ENCODE measurements around the gene VWC2L. TPM values are rescaled to one million over a fixed set of nuclear protein-coding genes. Genes with fewer than 3 reads are reported as not detected.

Gene VWC2L
- not detected in 2 replicates for total RNA-seq
- total RNA-seq (2013): not detected
- polyA plus RNA-seq: not detected in 2 replicates
- not detected in 2 replicates for polyA minus RNA-seq

- Histone ChIP-seq H3K36me3 (replicated peaks in 1 of 2; ENCODE audit: control extremely low read depth in 1 of 2, control insufficient read depth in 1 of 2, extremely low read depth in 1 of 2, insufficient read depth in 2 of 2, low read length in 1 of 2) (no peaks in the 10 kb centered on the region), H4K20me1 (ENCODE audit: control insufficient read depth, insufficient read depth, low read length, poor library complexity, severe bottlenecking) (no peaks in the 10 kb centered on the region), H3K4me3 (ENCODE audit: control extremely low read depth in 1 of 5, extremely low read depth in 1 of 5, insufficient read depth in 1 of 5, low read depth in 2 of 5, low read length in 4 of 5) (no peak within 1 kb of the TSS), H3K9me3 (ENCODE audit: control extremely low read depth in 1 of 3, control insufficient read depth in 2 of 3, insufficient read depth in 1 of 3, low read length in 2 of 3) (no peaks in the 10 kb centered on the region), H3K27me3 (replicated peaks in 1 of 4; ENCODE audit: control extremely low read depth in 1 of 4, control insufficient read depth in 3 of 4, insufficient read depth in 4 of 4, low read length in 3 of 4) (no peaks in the 10 kb centered on the region), H3K4me2 (replicated peaks; ENCODE audit: low read depth, low read length, poor library complexity, severe bottlenecking) (no peak within 1 kb of the TSS), H3K27ac (ENCODE audit: low read length in 2 of 2) (no peak within 1 kb of the TSS), H3K9ac (ENCODE audit: low read length) (no peak within 1 kb of the TSS), H3K4me1 (ENCODE audit: control insufficient read depth in 2 of 2, insufficient read depth in 2 of 2, low read length in 2 of 2) (no peaks in the 10 kb centered on the region), H3K79me2 (ENCODE audit: control insufficient read depth, insufficient read depth, low read length) (no peaks in the 10 kb centered on the region), H2AFZ (ENCODE audit: insufficient read depth, low read depth, low read length, poor library complexity, severe bottlenecking) (no peak within 1 kb of the TSS)
- H3K4me3 Mint-ChIP-seq: no peak within 1 kb of the TSS
- no peak within 1 kb of the TSS for H3K27ac Mint-ChIP-seq
- no peak for ATAC-seq (ENCODE audit: low read depth)
- POLR2A ChIA-PET: no interaction called here
- intact Hi-C loops (cut with micrococcal nuclease): no loop called here
- TF ChIP-seq, protein P1, sequence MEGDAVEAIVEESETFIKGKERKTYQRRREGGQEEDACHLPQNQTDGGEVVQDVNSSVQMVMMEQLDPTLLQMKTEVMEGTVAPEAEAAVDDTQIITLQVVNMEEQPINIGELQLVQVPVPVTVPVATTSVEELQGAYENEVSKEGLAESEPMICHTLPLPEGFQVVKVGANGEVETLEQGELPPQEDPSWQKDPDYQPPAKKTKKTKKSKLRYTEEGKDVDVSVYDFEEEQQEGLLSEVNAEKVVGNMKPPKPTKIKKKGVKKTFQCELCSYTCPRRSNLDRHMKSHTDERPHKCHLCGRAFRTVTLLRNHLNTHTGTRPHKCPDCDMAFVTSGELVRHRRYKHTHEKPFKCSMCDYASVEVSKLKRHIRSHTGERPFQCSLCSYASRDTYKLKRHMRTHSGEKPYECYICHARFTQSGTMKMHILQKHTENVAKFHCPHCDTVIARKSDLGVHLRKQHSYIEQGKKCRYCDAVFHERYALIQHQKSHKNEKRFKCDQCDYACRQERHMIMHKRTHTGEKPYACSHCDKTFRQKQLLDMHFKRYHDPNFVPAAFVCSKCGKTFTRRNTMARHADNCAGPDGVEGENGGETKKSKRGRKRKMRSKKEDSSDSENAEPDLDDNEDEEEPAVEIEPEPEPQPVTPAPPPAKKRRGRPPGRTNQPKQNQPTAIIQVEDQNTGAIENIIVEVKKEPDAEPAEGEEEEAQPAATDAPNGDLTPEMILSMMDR (IDR thresholded peaks at IDR 0.05): no peak
- no peak for TF ChIP-seq EZH2 (IDR thresholded peaks at IDR 0.05; ENCODE audit: borderline replicate concordance, insufficient read depth, low read depth, low read length, poor library complexity, severe bottlenecking)
- no peaks in the 10 kb centered on the region for H3K27me3 Mint-ChIP-seq
- peak; percentile 2 for DNase-seq
- WGBS (ENCODE audit: insufficient coverage): 21% methylated on average over 10 of the region's 19 CpGs
- H3K9me3 Mint-ChIP-seq (ENCODE audit: insufficient read depth): no peaks in the 10 kb centered on the region
- CTCF ChIA-PET: no interaction called here
- H3K4me1 Mint-ChIP-seq: no peaks in the 10 kb centered on the region
Observed at GRCh38 chr2:214410918-214411554, at the start of gene VWC2L. Gene VWC2L (plus strand): TSS chr2:214411054. CDS start chr2:214414194, 3,140 bp downstream.

- H3K4me1 Mint-ChIP-seq: no peaks in the 10 kb centered on the region
- Histone ChIP-seq H3K4me1 (ENCODE audit: control insufficient read depth in 2 of 2, insufficient read depth in 2 of 2, low read length in 2 of 2) (no peaks in the 10 kb centered on the region), H3K9ac (ENCODE audit: low read length) (no peak overlapping the region), H3K27ac (ENCODE audit: low read length in 2 of 2) (no peak overlapping the region), H3K4me2 (replicated peaks; ENCODE audit: low read depth, low read length, poor library complexity, severe bottlenecking) (no peak overlapping the region), H4K20me1 (ENCODE audit: control insufficient read depth, insufficient read depth, low read length, poor library complexity, severe bottlenecking) (no peaks in the 10 kb centered on the region), H3K27me3 (replicated peaks in 1 of 4; ENCODE audit: control extremely low read depth in 1 of 4, control insufficient read depth in 3 of 4, insufficient read depth in 4 of 4, low read length in 3 of 4) (no peaks in the 10 kb centered on the region), H3K36me3 (replicated peaks in 1 of 2; ENCODE audit: control extremely low read depth in 1 of 2, control insufficient read depth in 1 of 2, extremely low read depth in 1 of 2, insufficient read depth in 2 of 2, low read length in 1 of 2) (no peaks in the 10 kb centered on the region), H3K4me3 (ENCODE audit: control extremely low read depth in 1 of 5, extremely low read depth in 1 of 5, insufficient read depth in 1 of 5, low read depth in 2 of 5, low read length in 4 of 5) (no peak overlapping the region), H3K9me3 (ENCODE audit: control extremely low read depth in 1 of 3, control insufficient read depth in 2 of 3, insufficient read depth in 1 of 3, low read length in 2 of 3) (peaks cover 0 to 5% (median 2%) of the 10 kb centered on the region in 3 donors), H3K79me2 (ENCODE audit: control insufficient read depth, insufficient read depth, low read length) (no peaks in the 10 kb centered on the region), H2AFZ (ENCODE audit: insufficient read depth, low read depth, low read length, poor library complexity, severe bottlenecking) (no peak overlapping the region)
- intact Hi-C loops (cut with micrococcal nuclease): no loop called here
- POLR2A ChIA-PET: no interaction called here
- no peak overlapping the region for H3K27ac Mint-ChIP-seq
- no peak for ATAC-seq (ENCODE audit: low read depth)
- no peak for DNase-seq
- H3K9me3 Mint-ChIP-seq (ENCODE audit: insufficient read depth): peaks cover 3% of the 10 kb centered on the region
- CTCF ChIA-PET: no interaction called here
- TF ChIP-seq, protein P1 (IDR thresholded peaks at IDR 0.05): no peak
- TF ChIP-seq EZH2 (IDR thresholded peaks at IDR 0.05; ENCODE audit: borderline replicate concordance, insufficient read depth, low read depth, low read length, poor library complexity, severe bottlenecking): no peak
- no CpG with 5 or more reads among the region's 4 CpGs for WGBS (ENCODE audit: insufficient coverage)
- H3K4me3 Mint-ChIP-seq: no peak overlapping the region
- no peaks in the 10 kb centered on the region for H3K27me3 Mint-ChIP-seq
Observed at GRCh38 chr2:214361116-214361515, 49.7 kb upstream of the VWC2L start.

All from B cell (primary cell).